HUDEP-2 (cell line): ENCODE measurements around the gene GTF2H4.
A peak's percentile ranks its signal among the peaks of the same experiment; 100 is the strongest.

Experiments used
- DNase-seq, 76 experiments: peaks; one replicate each; lab custom pipeline; 2025; ENCODE audit not compliant: unreplicated experiment in 76 of 76; lab: John Stamatoyannopoulos, UW

The GTF2H4 gene

GRCh38 chr6:30882204-30882758 lies 25.7 kb upstream of the GTF2H4 start:
- DNase-seq = no peak

DNA sequence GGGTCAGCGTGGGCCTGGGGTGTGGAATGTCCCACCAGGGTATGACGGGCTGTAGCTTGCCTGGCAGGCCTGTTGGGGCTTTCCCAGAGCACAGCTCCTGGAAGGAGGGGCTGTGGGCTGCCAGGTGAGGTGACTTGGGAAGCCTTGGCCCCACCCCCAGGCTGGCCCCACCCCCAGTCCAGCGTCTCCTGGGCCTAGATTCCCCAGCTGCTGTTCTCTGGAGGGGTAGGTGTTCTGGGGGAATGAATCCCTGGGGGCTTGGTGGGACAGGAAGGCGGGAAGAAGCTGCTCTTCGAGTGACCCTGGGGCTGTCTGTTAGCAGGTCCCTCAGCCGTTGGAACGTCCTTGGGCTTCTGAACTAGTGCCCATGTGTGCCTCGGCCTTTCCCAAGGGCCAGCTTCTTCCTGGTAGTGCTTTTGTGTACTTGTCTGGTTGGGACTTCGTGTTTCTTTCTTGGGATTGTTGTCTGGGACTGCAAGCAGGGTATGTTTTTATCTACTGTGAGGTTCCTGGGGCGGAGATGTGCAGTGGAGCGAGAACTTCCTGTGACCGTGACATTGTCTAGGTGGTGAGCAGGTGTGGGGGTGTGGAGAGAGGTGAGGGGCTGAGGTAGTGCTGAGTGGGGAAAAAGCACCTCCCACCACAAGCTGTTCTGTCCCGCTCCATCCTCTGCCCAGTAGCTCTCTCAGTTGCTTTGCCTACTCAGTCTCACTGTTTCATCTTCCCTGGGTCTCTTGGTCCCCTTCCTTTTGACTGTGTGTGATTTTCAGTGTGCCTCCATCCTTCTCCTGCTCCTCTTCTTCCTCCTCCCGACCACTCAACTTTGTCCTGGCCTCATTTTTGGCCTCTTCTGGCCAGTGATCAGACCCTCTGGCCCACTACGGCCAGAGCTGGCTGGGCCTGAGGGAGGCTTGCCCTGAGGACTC lies 25.0 kb upstream of the GTF2H4 start:
- no peak for DNase-seq

DNA sequence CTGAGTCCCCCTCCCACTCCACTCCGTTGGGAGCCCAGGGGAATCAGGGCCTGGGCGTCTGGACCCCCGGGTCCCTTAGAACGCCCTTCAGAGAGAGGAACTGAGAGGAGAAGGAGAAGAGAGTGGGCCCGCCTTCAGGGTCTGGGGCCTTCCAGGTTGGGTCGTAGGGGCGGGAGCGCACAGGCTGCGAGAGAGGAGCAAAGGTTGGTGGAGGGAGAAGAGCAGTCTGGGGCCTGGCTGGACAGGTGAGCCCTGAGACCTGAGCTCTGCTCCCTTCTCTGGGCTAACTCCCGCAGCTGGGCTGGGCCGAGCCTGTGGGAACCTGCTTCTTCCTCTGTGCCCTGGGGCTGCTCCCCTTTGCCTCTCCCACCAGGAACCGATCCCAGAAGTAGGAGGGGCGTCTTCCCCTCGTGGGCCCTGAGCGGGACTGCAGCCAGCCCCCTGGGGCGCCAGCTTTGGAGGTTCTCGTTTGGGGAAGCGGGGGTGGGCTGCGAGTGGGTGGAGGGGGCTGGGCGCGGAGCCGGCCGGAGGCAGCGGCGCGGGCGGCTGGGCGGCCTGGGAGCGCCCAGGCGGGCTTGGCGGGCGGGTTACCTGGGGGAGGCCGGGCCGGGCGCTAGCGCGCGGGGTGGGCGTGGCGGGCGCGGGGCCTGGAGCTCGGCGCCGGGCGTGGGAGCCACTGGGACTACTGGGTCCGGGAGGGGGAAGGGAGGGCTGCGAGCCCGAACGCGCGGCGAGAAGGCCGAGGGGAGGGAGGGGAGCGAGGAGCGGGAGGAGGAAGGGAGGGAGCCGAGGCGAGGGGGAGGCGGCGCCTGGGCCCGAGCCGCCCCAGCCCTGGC lies 24.1 kb upstream of the GTF2H4 start, which contains the start of gene DDR1:
TSS of gene DDR1 (plus strand) at position 835 of the 836 bp plus-strand sequence. CDS start 4,211 bp downstream, outside the sequence.
- DNase-seq = peak in 22 of 76 experiments; percentile 13 to 53 (median 25)

- DNase-seq = peak in 31 of 76 experiments; percentile 6 to 46 (median 27)
Measured at GRCh38 chr6:30884521-30885480, 23.2 kb upstream of the GTF2H4 start.

- DNase-seq = no peak
Measured at GRCh38 chr6:30885481-30885998, 22.5 kb upstream of the GTF2H4 start.

DNA sequence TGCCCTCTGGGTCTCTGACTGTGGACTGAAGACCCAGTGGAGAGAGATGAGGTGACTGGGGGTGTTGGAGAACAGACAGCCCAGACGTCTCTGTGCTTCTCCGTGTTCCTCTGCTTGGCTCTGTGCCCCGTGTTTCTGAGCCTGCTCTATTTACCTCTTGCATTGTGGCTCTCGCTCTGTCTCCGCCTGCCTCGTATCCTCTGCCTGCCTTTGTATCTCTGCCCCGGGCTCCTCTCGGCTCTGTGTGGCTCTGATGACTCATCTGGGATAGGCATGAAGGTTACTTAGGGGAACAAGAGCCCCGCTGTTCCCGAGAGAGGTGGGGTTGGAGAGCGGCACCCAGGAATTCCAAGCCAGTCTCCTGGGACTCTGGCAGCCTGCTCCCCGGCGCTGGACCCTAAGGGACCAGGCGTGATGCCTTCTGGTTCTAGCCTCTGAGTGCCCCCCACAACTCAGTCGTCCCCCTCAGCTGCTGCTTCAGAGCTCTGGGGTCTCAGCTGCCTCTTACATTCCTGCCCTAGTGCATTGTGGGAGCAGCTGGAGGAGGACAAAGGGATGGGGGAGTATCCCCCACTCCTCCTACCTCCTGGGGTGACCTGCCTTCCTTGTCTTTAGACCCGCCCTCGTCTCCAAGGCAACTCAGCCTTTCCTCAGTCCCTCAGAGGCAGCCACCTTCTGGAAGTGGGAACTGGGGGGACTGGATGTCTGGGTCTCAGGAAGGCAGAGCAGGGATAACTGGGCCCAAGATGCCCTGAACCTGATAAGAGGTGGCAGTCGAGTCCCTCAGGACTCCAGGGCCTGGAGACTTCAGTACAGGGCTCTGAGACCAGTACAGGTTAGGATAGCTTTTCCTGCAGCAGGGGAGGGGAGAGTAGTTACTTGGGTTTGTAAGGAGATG lies 21.8 kb upstream of the GTF2H4 start:
- DNase-seq = peak in 42 of 76 experiments; percentile 8 to 68 (median 35)

GRCh38 chr6:30886897-30887255 lies 21.1 kb upstream of the GTF2H4 start:
- no peak for DNase-seq

DNA sequence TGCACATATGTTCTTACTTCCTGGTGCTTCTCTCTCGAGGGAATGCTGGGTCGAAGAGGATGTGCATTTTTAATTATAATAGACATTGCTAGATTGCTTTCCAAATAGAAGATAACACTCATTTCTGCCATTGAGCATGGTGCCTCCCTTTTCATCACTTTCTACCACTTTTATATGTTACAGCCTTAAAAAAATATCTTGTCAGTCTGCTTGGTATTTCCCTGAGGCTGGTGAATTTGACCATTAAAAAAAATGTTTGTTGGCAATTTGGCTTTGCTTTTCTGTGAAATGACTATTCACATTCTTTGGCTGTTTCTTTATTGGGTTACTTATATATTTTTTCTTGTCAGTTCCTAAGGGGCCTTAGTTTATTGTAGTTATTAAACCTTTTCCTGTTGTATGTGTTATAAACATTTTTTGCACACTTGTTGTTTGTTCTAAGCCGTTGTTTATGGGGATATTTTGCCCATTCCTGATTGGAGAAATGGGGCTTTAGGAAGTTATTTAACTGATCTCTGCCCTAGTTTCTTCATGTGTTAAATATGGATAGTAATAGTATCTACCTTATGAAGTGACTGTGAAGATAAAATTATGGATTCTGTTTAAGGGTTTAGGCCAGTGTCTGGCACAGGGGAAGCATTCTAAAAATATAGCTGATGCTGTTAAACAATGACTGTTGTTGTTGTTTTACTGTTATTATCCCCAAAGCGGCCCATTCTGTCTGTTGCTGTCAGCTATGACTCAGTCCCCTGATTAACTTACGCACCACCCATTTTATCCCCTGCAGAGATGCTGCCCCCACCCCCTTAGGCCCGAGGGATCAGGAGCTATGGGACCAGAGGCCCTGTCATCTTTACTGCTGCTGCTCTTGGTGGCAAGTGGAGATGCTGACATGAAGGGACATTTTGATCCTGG lies 19.8 kb upstream of the GTF2H4 start:
- DNase-seq = no peak

GRCh38 chr6:30888816-30889495 lies 19.1 kb upstream of the GTF2H4 start:
- DNase-seq = no peak

DNA sequence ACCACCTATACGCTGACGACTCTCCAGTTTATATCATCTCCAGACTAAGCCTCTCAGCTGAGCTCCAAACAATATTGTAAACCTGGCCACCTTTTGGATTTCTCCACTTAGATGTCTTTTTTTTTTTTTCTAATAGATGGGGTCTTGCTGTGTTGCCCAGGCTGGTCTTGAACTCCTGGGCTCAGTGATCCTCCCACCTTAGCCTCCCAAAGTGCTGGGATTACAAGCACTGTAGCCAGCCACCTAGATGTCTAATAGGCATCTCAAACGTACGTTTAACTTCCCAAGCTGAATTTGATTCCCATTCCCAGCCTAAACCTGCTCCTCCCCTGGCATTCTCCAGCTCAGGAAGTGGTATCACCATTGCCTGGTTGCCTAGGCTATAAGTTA lies 18.5 kb upstream of the GTF2H4 start:
- DNase-seq = no peak

DNA sequence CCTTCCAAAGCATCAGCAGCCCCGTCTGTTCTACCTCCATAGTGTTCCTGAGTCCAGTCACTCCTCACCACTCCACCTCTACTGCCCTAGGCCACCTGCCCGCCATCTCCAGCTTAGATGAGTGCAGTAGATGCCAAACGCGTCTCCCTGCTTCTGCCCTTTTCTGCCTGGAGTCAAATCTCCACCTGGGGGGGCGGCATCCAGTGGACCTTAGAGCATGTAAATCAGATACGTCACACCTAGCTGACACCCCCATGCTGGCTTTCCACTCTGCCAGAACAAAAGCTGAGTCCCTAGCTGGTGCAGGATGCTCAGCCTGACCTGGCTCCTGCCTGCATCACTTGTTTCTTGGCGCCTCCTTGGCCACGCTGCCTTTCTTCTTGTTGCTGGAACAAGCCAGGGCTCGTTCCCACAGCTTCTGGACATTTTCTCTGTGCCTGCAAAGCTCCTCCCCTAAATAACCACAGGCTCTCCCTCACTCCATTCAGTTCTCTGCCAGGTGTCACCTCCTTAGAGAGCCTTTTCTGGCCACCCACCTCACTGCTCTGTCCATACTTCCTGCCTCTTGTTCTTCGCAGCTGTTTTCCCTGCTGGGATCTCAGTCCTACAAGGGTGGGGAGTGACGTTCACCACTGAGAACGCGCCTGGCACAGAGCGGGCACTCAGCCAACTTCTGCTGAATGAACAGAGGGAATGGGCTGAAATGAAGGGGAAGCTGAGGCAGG lies 17.9 kb upstream of the GTF2H4 start:
- DNase-seq = no peak

DNA sequence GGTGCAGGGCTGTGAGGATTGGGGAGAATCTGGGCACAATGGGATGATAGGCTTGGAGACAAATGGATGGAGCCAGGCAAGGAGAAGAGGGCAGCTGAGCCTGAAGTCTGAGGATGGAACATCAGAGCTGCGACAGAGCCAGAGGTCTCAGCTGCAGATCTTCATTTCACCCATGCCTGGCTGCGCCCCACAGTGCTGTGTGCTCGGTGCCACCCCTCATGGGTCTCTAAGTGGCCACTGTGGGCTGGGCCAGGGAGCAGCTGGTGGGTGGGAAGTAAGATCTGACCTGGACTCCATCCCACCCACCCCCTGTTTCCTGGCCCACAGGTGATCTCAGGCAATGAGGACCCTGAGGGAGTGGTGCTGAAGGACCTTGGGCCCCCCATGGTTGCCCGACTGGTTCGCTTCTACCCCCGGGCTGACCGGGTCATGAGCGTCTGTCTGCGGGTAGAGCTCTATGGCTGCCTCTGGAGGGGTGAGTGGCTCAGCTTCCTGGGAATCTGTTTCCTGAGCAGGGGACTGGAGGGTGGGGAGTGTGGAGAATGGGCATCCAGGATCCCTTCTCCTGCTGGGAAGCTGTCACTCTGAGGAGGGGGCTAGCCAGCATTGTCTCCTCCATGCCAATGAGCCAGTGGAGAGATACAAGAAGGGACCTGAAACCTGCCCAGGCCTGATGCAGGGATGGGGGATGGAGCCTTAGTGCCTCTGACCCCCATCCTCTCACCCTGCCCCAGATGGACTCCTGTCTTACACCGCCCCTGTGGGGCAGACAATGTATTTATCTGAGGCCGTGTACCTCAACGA lies 17.2 kb upstream of the GTF2H4 start:
- no peak for DNase-seq

DNA sequence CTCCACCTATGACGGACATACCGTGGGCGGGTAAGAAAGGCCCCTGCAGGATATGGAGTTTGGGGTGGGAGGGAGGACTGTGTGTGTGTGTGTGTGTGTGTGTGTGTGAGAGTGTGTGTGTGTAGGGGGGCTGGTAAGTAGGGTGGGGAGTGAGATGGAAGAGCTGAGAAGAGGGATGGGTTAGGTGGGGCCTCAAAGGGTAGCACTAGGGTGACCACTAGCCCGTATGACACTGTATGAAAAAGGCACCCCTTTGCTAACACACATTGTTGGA lies 16.6 kb upstream of the GTF2H4 start:
- no peak for DNase-seq

GRCh38 chr6:30891816-30892538 lies 16.0 kb upstream of the GTF2H4 start:
- no peak for DNase-seq

DNA sequence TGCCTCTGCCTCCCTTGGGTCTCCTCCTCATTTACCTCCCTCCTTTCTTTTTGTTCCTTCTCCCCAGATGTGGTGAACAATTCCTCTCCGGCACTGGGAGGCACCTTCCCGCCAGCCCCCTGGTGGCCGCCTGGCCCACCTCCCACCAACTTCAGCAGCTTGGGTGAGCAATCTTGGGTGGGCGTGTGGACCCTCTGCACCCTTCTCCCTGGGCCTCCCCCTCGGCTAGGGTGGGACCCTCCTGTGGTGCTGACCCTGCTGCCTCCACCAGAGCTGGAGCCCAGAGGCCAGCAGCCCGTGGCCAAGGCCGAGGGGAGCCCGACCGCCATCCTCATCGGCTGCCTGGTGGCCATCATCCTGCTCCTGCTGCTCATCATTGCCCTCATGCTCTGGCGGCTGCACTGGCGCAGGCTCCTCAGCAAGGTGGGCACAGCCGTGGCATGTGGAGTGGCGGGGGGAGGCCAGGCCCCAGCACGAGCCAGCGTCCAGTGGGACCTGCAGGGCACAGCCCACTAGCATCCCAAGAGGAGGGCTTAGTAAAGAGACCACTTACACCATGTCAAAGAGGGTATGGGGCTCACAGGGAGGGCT lies 14.9 kb upstream of the GTF2H4 start:
- DNase-seq = no peak
